Fibroblast of mammary gland (primary cell): Measurements from ENCODE around the gene ZNF831.

Experiments used
- DNase-seq: peaks from one replicate; pipeline ENCODE4 v3.0.0-alpha.2; 2010; ENCODE audit warnings: low read depth
- H3K4me3 ChIP-seq: 2 replicates; pipeline ENCODE4 v1.5.1; 2011; ENCODE audit warnings: low read depth, mild to moderate bottlenecking, low read length, moderate library complexity; ENCODE audit not compliant: control insufficient read depth
- TF ChIP-seq, protein P1 (sequence below): conservative IDR thresholded peaks from 2 replicates; pipeline ENCODE4 v1.5.1; 2011; ENCODE audit warnings: low read depth, low read length, inconsistent platforms; ENCODE audit not compliant: control insufficient read depth, insufficient read depth

The ZNF831 gene

DNA sequence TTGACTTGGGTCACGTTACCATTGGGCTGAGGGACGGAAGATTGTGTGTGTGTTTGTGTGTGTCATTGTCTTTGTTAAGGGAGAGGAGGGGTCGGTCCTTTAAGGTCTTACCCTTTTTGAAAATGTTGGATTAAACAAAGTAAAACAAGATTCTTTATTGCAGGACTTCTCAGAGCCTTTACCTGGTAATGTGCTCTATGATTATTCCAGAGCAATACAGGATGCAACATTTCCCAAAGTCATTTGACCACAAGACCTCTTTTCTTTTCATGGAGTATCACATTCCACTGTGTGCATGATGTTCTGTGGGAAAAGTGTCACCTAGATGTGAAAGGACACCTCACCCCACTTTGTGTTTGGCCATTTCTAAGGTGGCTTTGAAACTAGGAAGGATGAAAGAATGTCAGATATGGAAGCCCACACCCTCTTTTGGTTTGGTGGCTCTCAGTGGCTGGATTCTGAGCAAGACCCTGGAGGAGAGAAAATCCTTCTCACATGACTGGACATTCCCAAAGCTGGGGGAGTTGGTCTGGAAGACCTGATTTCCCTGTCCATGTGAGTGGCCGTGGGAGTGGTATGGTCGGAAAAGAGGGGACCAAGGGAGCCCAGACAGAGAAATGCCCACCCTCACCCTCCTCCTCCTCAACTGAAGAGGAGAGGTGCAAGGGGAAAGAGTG lies 18.2 kb upstream of the ZNF831 start:
- DNase-seq, result no peak
- TF ChIP-seq, protein P1, sequence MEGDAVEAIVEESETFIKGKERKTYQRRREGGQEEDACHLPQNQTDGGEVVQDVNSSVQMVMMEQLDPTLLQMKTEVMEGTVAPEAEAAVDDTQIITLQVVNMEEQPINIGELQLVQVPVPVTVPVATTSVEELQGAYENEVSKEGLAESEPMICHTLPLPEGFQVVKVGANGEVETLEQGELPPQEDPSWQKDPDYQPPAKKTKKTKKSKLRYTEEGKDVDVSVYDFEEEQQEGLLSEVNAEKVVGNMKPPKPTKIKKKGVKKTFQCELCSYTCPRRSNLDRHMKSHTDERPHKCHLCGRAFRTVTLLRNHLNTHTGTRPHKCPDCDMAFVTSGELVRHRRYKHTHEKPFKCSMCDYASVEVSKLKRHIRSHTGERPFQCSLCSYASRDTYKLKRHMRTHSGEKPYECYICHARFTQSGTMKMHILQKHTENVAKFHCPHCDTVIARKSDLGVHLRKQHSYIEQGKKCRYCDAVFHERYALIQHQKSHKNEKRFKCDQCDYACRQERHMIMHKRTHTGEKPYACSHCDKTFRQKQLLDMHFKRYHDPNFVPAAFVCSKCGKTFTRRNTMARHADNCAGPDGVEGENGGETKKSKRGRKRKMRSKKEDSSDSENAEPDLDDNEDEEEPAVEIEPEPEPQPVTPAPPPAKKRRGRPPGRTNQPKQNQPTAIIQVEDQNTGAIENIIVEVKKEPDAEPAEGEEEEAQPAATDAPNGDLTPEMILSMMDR, result no peak
- H3K4me3 ChIP-seq, result no peak overlapping the region

GRCh38 chr20:59145924-59146779 lies 17.5 kb upstream of the ZNF831 start:
- no peak overlapping the region for H3K4me3 ChIP-seq
- TF ChIP-seq, protein P1, result no peak
- no peak for DNase-seq

DNA sequence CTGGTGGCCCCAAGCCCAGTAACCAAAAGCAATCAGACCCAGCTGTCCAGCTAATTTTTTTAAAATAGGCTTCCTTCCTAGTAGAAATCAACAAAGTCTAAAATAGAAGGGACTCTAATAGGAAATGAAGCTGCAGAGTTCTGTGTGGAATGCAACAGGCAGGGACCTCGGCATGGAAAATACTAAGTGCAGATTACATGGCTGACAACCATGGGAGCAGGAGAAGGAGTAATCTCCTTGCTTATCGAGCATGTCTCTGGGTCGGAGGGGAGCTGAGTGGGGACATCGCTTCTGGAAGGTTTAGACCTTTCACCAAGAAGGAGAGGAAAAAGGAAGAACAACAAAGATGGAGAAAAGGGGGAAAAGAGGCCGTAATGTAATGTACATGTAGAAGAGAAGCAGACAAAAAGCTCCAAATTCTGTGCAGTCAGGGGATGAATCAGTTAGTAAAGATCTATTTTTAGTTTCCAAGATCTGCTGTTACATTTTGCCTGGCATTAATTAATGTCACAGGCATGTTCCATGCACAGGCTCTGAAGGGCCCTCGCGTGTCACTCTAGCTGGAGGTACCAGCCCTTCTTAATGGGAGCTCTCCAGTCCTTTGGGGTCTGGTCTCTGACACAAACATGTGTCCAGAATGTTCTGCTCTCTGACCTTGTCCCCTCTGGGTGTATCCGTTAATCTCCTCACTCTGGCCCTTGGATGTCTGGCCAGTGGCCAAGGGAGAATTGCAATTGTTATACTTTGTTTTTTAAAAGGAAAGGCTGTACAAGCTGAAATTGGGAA lies 16.6 kb upstream of the ZNF831 start:
- DNase-seq, result no peak
- no peak overlapping the region for H3K4me3 ChIP-seq
- TF ChIP-seq, protein P1, result no peak

- H3K4me3 ChIP-seq, result no peak overlapping the region
- DNase-seq, result no peak
- TF ChIP-seq, protein P1, result no peak
These were observed 16.0 kb upstream of the ZNF831 start for GRCh38 chr20:59147586-59147985.

GRCh38 chr20:59148701-59149493 lies 14.7 kb upstream of the ZNF831 start:
- H3K4me3 ChIP-seq, result no peak overlapping the region
- TF ChIP-seq, protein P1, result no peak

More at GRCh38 chr20:59148701-59149493, 14.7 kb upstream of the ZNF831 start:
- no peak for DNase-seq
